Sigmoid colon (tissue), 7 donors: ENCODE results near the gene EDNRA. TPM values are rescaled to one million over a fixed set of nuclear protein-coding genes. Genes with fewer than 3 reads are reported as not detected.
"Not testable (repeated sequence)": the region's sequence is repeated elsewhere in the genome, so short reads cannot be mapped to it uniquely, and the experiment has no call there.

Experiments
- DNase-seq: peaks from one replicate; pipeline ENCODE4 v3.0.0-alpha.2; 2019
- H3K27ac ChIP-seq, 4 donors: fragments of 200-600 bp; sonication (generic); one replicate each; pipeline ENCODE4 v1.5.1; 2016 to 2019; ENCODE audit warnings: mild to moderate bottlenecking in 1 of 4
- H3K27me3 ChIP-seq, 3 donors: fragments of 200-600 bp; sonication (generic); one replicate each; pipeline ENCODE4 v1.5.1; 2019; ENCODE audit warnings: mild to moderate bottlenecking in 1 of 3
- H3K36me3 ChIP-seq, 4 donors: fragments of 200-600 bp; sonication (generic); one replicate each; pipeline ENCODE4 v1.5.1; 2016 to 2019
- H3K4me1 ChIP-seq, 4 donors: fragments of 200-600 bp; sonication (generic); one replicate each; pipeline ENCODE4 v1.5.1; 2017 to 2019
- H3K4me3 ChIP-seq, 4 donors: fragments of 200-600 bp; sonication (generic); one replicate each; pipeline ENCODE4 v1.5.1; 2017 to 2019; ENCODE audit warnings: mild to moderate bottlenecking in 2 of 4, moderate library complexity in 1 of 4
- H3K9me3 ChIP-seq, 4 donors: fragments of 200-600 bp in 3 of 4; sonication (generic) in 3 of 4; one replicate each; pipeline versions ENCODE4 v1.5.1 to v1.6.1; 2013 to 2019
- EP300 ChIP-seq, 4 donors: sonication (generic); formaldehyde crosslinking; IDR thresholded peaks; one replicate each; pipeline ENCODE4 v1.6.1; 2017; ENCODE audit warnings: antibody characterized with exemption in 4 of 4
- POLR2A ChIP-seq, 2 donors: fragments of 450-650 bp; IDR thresholded peaks; one replicate each; pipeline ENCODE4 v1.6.1; 2016; ENCODE audit warnings: antibody characterized with exemption in 2 of 2, mild to moderate bottlenecking in 2 of 2, moderate library complexity in 2 of 2
- POLR2AphosphoS5 ChIP-seq, 4 donors: sonication (generic); formaldehyde crosslinking; IDR thresholded peaks; one replicate each; pipeline ENCODE4 v1.6.1; 2017; ENCODE audit warnings: antibody characterized with exemption in 4 of 4
- WGBS, 2 donors: extraction: QIAGEN DNeasy Blood & Tissue Kit; methylation state at CpG; one replicate each; pipeline ENCODE4 v1.1.7; 2013; 5-methylcytosine and 5-hydroxymethylcytosine counted together
- intact Hi-C: fragments of 100-400 bp; cut with DNase I; formaldehyde crosslinking; loops from one replicate; pipeline ENCODE4 v1.15.1; 2023
- polyA plus RNA-seq, 3 donors: library from polyadenylated mRNA; stranded (reverse); fragments of 200-250 nt; gene quantifications; one replicate each; pipeline ENCODE4 v1.2.3, GENCODE V29; 2013
- total RNA-seq, 4 donors: library from RNA; depleted of rRNA; stranded (reverse); fragments of >200 nt; gene quantifications; one replicate each; pipeline ENCODE4 v1.1.0, GENCODE V29; 2016
- TF ChIP-seq, protein P1 (sequence below), 4 experiments: fragments of 450-650 bp in 3 of 4; fragments of 200-600 bp in 1 of 4; IDR thresholded peaks; one replicate each; pipeline ENCODE4 v1.5.1; 2016 to 2019; ENCODE audit warnings: antibody characterized with exemption in 4 of 4, mild to moderate bottlenecking in 3 of 4, moderate library complexity in 2 of 4
- donor health status: healthy with polysubstance abuse.
- donor health status: Bipolar disorder and iron deficiency.
- donor health status: healthy.

EDNRA gene
- total RNA-seq (10 to 100 TPM in 1 of 4 donors, 1 to 10 TPM in 3; 2.1 to 10.5 (median 7.4) TPM), polyA plus RNA-seq (1 to 10 TPM in 1 of 3 donors, under 1 TPM in 1, not detected in 1; 0.23 to 1.4 TPM)

GRCh38 chr4:147480891-147481576 lies at the start of gene EDNRA:
TSS of gene EDNRA (plus strand) at chr4:147481097. CDS start at chr4:147485682, 4,585 bp downstream.
- TF ChIP-seq POLR2A (IDR thresholded peaks at IDR 0.05), result no peak
- TF ChIP-seq, protein P1, sequence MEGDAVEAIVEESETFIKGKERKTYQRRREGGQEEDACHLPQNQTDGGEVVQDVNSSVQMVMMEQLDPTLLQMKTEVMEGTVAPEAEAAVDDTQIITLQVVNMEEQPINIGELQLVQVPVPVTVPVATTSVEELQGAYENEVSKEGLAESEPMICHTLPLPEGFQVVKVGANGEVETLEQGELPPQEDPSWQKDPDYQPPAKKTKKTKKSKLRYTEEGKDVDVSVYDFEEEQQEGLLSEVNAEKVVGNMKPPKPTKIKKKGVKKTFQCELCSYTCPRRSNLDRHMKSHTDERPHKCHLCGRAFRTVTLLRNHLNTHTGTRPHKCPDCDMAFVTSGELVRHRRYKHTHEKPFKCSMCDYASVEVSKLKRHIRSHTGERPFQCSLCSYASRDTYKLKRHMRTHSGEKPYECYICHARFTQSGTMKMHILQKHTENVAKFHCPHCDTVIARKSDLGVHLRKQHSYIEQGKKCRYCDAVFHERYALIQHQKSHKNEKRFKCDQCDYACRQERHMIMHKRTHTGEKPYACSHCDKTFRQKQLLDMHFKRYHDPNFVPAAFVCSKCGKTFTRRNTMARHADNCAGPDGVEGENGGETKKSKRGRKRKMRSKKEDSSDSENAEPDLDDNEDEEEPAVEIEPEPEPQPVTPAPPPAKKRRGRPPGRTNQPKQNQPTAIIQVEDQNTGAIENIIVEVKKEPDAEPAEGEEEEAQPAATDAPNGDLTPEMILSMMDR (IDR thresholded peaks at IDR 0.05), result no peak
- no peak for TF ChIP-seq POLR2AphosphoS5 (IDR thresholded peaks at IDR 0.05)
- no peak for TF ChIP-seq EP300 (IDR thresholded peaks at IDR 0.05)
- Histone ChIP-seq H3K27ac (peak within 1 kb of the TSS; percentile 49 to 57 (median 50)), H3K27me3 (peaks cover 0 to 11% (median 0%) of the 10 kb centered on the region in 3 donors), H3K9me3 (no peaks in the 10 kb centered on the region), H3K4me1 (peaks cover 0 to 11% (median 5%) of the 10 kb centered on the region in 4 donors), H3K4me3 (peak within 1 kb of the TSS; percentile 34 to 54 (median 46)), H3K36me3 (no peaks in the 10 kb centered on the region)
- intact Hi-C loops, result no loop called here
- DNase-seq, result no peak
- 4 to 8% methylated on average over 68 of the region's 68 CpGs for WGBS, 2 donors

GRCh38 chr4:147434370-147434769 lies 46.5 kb upstream of the EDNRA start:
- peaks cover 0 to 11% (median 2%) of the 10 kb centered on the region in 4 donors for H3K9me3 ChIP-seq

DNA sequence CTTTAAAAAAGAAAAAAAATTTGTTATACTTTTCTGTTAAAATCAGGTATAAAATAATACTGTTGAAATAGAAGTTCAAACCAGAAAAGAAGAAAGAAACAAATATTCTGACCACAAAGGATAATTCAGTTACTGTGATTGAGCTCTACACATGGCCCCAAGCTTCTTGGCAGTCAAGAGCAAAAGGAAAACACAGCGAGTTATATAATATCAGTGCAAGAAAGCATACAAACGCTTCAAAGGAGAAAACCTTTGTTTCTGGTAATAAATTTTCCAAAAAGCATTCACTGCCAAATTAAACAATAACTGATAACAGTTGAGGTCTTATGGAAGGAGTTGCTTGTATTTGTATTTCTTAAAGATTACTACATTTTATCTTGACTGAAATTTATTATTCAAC lies 40.5 kb upstream of the EDNRA start:
- intact Hi-C loops, result no loop called here
- 26 to 69% methylated on average over 2 of the region's 2 CpGs for WGBS, 2 donors
- no peak overlapping the region for H3K4me3 ChIP-seq
- H3K27ac ChIP-seq, result no peak overlapping the region
- no peaks in the 10 kb centered on the region for H3K4me1 ChIP-seq
- H3K27me3 ChIP-seq, result no peaks in the 10 kb centered on the region
- H3K36me3 ChIP-seq, result no peaks in the 10 kb centered on the region
- DNase-seq, result no peak
- H3K9me3 ChIP-seq, result no peaks in the 10 kb centered on the region
- TF ChIP-seq EP300 (IDR thresholded peaks at IDR 0.05), result no peak
- no peak for TF ChIP-seq POLR2A (IDR thresholded peaks at IDR 0.05)
- TF ChIP-seq, protein P1 (IDR thresholded peaks at IDR 0.05), result no peak
- no peak for TF ChIP-seq POLR2AphosphoS5 (IDR thresholded peaks at IDR 0.05)

More at GRCh38 chr4:147434370-147434769, 46.5 kb upstream of the EDNRA start:
- DNase-seq, H3K36me3 ChIP-seq, intact Hi-C loops, H3K27me3 ChIP-seq, H3K4me1 ChIP-seq, H3K4me3 ChIP-seq, H3K27ac ChIP-seq: not testable (repeated sequence)
- 64 to 67% methylated on average over 1 of the region's 1 CpG for WGBS, 2 donors

- WGBS, 2 donors, result 47 to 57% methylated on average over 2 of the region's 2 CpGs
- no peak for DNase-seq
- no peak overlapping the region for H3K27ac ChIP-seq
Measured at GRCh38 chr4:147447786-147448185, 33.1 kb upstream of the EDNRA start.

GRCh38 chr4:147453561-147454141 lies 27.2 kb upstream of the EDNRA start:
- Histone ChIP-seq H3K36me3 (no peaks in the 10 kb centered on the region), H3K27ac (no peak overlapping the region), H3K4me3 (no peak overlapping the region), H3K4me1 (no peaks in the 10 kb centered on the region), H3K9me3 (no peaks in the 10 kb centered on the region), H3K27me3 (no peaks in the 10 kb centered on the region)
- no peak for DNase-seq
- 21 to 55% methylated on average over 2 of the region's 2 CpGs for WGBS, 2 donors
- TF ChIP-seq, protein P1 (IDR thresholded peaks at IDR 0.05), result no peak
- TF ChIP-seq EP300 (IDR thresholded peaks at IDR 0.05) (no peak), POLR2A (IDR thresholded peaks at IDR 0.05) (no peak), POLR2AphosphoS5 (IDR thresholded peaks at IDR 0.05) (no peak)
- intact Hi-C loops, result no loop called here

More at GRCh38 chr4:147447786-147448185, 33.1 kb upstream of the EDNRA start:
- Histone ChIP-seq H3K36me3 (no peaks in the 10 kb centered on the region), H3K4me3 (no peak overlapping the region), H3K27me3 (no peaks in the 10 kb centered on the region), H3K4me1 (no peaks in the 10 kb centered on the region), H3K9me3 (no peaks in the 10 kb centered on the region)
- intact Hi-C loops, result no loop called here
- no peak for TF ChIP-seq EP300 (IDR thresholded peaks at IDR 0.05)
- no peak for TF ChIP-seq POLR2AphosphoS5 (IDR thresholded peaks at IDR 0.05)
- TF ChIP-seq, protein P1 (IDR thresholded peaks at IDR 0.05), result no peak
- no peak for TF ChIP-seq POLR2A (IDR thresholded peaks at IDR 0.05)
